A673 (cell line): Measurements from ENCODE around the gene SLC34A2. TPM values are rescaled to one million over a fixed set of nuclear protein-coding genes. Genes with fewer than 3 reads are reported as not detected.

Experiments
- BruUV-seq: library from RNA; stranded (reverse); fragments of 400-500 nt; replicated peaks from 2 replicates; lab custom pipeline; 2021; lab: Mats Ljungman, UMichigan
- CTCF ChIA-PET: fragments of 300-600 bp; sonication (Branson Sonifier 250); formaldehyde crosslinking; loops from one replicate; lab custom pipeline; 2022; ENCODE audit warnings: antibody characterized with exemption; lab: Charles Lee
- POLR2A ChIA-PET: fragments of 300-600 bp; sonication (Branson Sonifier 250); formaldehyde crosslinking; loops from one replicate; lab custom pipeline; 2022; ENCODE audit warnings: antibody characterized with exemption; ENCODE audit not compliant: low non-redundant PET; lab: Charles Lee
- DNase-seq: peaks from one replicate; pipeline ENCODE4 v3.0.0-alpha.2; 2015; ENCODE audit warnings: low spot score
- H3K27ac ChIP-seq: fragments of 200-600 bp; sonication (generic); 2 replicates; pipeline ENCODE4 v1.5.1; 2016; ENCODE audit warnings: mixed run types, low read depth, mild to moderate bottlenecking, mixed read lengths, antibody characterized with exemption, low read length; ENCODE audit not compliant: poor library complexity, severe bottlenecking
- H3K27me3 ChIP-seq: fragments of 200-600 bp; sonication (generic); replicated peaks from 2 replicates; pipeline ENCODE4 v1.6.1; 2017; ENCODE audit warnings: mixed run types, low read depth, mild to moderate bottlenecking, mixed read lengths, antibody characterized with exemption, low read length; ENCODE audit not compliant: insufficient read depth, poor library complexity
- H3K36me3 ChIP-seq: fragments of 200-600 bp; sonication (generic); 2 replicates; pipeline ENCODE4 v1.6.1; 2016; ENCODE audit warnings: mixed run types, mild to moderate bottlenecking, mixed read lengths, antibody characterized with exemption, low read length; ENCODE audit not compliant: insufficient read depth, poor library complexity, severe bottlenecking
- H3K4me1 ChIP-seq: fragments of 200-600 bp; sonication (generic); 2 replicates; pipeline ENCODE4 v1.6.1; 2017; ENCODE audit warnings: mixed run types, mild to moderate bottlenecking, mixed read lengths, antibody characterized with exemption, low read length; ENCODE audit not compliant: insufficient read depth, poor library complexity, severe bottlenecking
- H3K4me3 ChIP-seq: fragments of 200-600 bp; sonication (generic); 2 replicates; pipeline ENCODE4 v1.5.1; 2016; ENCODE audit warnings: low read depth, mixed run types, mild to moderate bottlenecking, mixed read lengths, low read length; ENCODE audit not compliant: poor library complexity, severe bottlenecking
- H3K9me3 ChIP-seq: fragments of 200-600 bp; sonication (generic); 2 replicates; pipeline ENCODE4 v1.6.1; 2016; ENCODE audit warnings: mixed run types, low read depth, mild to moderate bottlenecking, mixed read lengths, antibody characterized with exemption, low read length; ENCODE audit not compliant: poor library complexity, severe bottlenecking
- CTCF ChIP-seq: fragments of 300-800, 200-600 bp; sonication (generic); conservative IDR thresholded peaks from 2 replicates; pipeline ENCODE4 v1.5.1; 2017; ENCODE audit warnings: low read depth, mild to moderate bottlenecking, antibody characterized with exemption, low read length, moderate library complexity, mixed read lengths
- EZH2 ChIP-seq: fragments of 200-600 bp; sonication (generic); IDR thresholded peaks from 2 replicates; pipeline ENCODE4 v1.6.1; 2017; ENCODE audit warnings: borderline replicate concordance, low read depth, mild to moderate bottlenecking, mixed read lengths, antibody characterized with exemption, low read length; ENCODE audit not compliant: poor library complexity, severe bottlenecking
- intact Hi-C: fragments of 100-400 bp; cut with micrococcal nuclease; formaldehyde crosslinking; loops from one replicate; pipeline ENCODE4 v1.10.0; 2022; ENCODE audit not compliant: unreplicated experiment
- total RNA-seq: library from RNA; stranded (reverse); gene quantifications from 2 replicates; pipeline ENCODE4 v1.2.3, GENCODE V29; 2021

The SLC34A2 gene
- total RNA-seq, 1 experiment from 2014 or later, result 0.06 TPM

- no peak for DNase-seq
- BruUV-seq, result no TSS peak
- H3K27ac ChIP-seq, result no peak overlapping the region
- CTCF ChIA-PET, result no interaction called here
- H3K4me3 ChIP-seq, result no peak overlapping the region
- H3K36me3 ChIP-seq, result no peaks in the 10 kb centered on the region
- POLR2A ChIA-PET, result no interaction called here
- no peaks in the 10 kb centered on the region for H3K27me3 ChIP-seq
- intact Hi-C loops, result no loop called here
- H3K9me3 ChIP-seq, result no peaks in the 10 kb centered on the region
- TF ChIP-seq CTCF (no peak), EZH2 (no peak)
- no peaks in the 10 kb centered on the region for H3K4me1 ChIP-seq
Observed at GRCh38 chr4:25677943-25678342, 22.3 kb downstream of the SLC34A2 start.

GRCh38 chr4:25687773-25688172 lies 32.1 kb downstream of the SLC34A2 start:
- Histone ChIP-seq H3K4me1 (no peaks in the 10 kb centered on the region), H3K9me3 (no peaks in the 10 kb centered on the region), H3K4me3 (no peak overlapping the region), H3K36me3 (no peaks in the 10 kb centered on the region), H3K27me3 (no peaks in the 10 kb centered on the region), H3K27ac (no peak overlapping the region)
- ChIA-PET CTCF (no interaction called here), POLR2A (no interaction called here)
- no TSS peak for BruUV-seq
- DNase-seq, result no peak
- TF ChIP-seq EZH2 (no peak), CTCF (no peak)
- intact Hi-C loops, result no loop called here

- Histone ChIP-seq H3K27me3 (no peaks in the 10 kb centered on the region), H3K9me3 (no peaks in the 10 kb centered on the region), H3K27ac (no peak overlapping the region), H3K36me3 (no peaks in the 10 kb centered on the region), H3K4me3 (no peak overlapping the region), H3K4me1 (no peaks in the 10 kb centered on the region)
- TF ChIP-seq CTCF, result no peak
- no peak for TF ChIP-seq EZH2
- DNase-seq, result no peak
- CTCF ChIA-PET, result no interaction called here
- intact Hi-C loops, result no loop called here
- BruUV-seq, result no TSS peak
- POLR2A ChIA-PET, result no interaction called here
Observed at GRCh38 chr4:25694466-25694865, 38.8 kb downstream of the SLC34A2 start.
